Stimulated activated CD8-positive, alpha-beta memory T cell treated with anti-CD3 and anti-CD28 coated beads, Interleukin-15, amount 100 ng/mL, for 4 hours (primary cell): ENCODE data around the gene ZNF628.

ENCODE experiments used
- DNase-seq, 2 donors: peaks; one replicate each; pipeline ENCODE4 v3.0.0-alpha.2; 2020; ENCODE audit warnings: low read depth in 2 of 2

The ZNF628 gene

GRCh38 chr19:55465460-55466240 is 10.8 kb upstream of the ZNF628 start:
- no peak for DNase-seq

- DNase-seq = no peak
These were observed 10.2 kb upstream of the ZNF628 start for GRCh38 chr19:55466241-55466614.

GRCh38 chr19:55467236-55468053 is 9.0 kb upstream of the ZNF628 start:
- DNase-seq = no peak

GRCh38 chr19:55468054-55468393 is 8.4 kb upstream of the ZNF628 start:
- DNase-seq = no peak

GRCh38 chr19:55471266-55471665 is 5.2 kb upstream of the ZNF628 start:
- DNase-seq = no peak

- no peak for DNase-seq
These were observed 4.0 kb upstream of the ZNF628 start for GRCh38 chr19:55472463-55472862.

GRCh38 chr19:55473225-55474012 is 3.0 kb upstream of the ZNF628 start:
- no peak for DNase-seq

GRCh38 chr19:55474269-55475265 is 1.9 kb upstream of the ZNF628 start:
- no peak for DNase-seq

GRCh38 chr19:55477905-55478304 is 1.5 kb downstream of the ZNF628 start:
- no peak for DNase-seq

- DNase-seq = no peak
These were observed 1.9 kb downstream of the ZNF628 start for GRCh38 chr19:55478364-55478763.

- DNase-seq = no peak
These were observed 2.6 kb downstream of the ZNF628 start for GRCh38 chr19:55479045-55479444.

- no peak for DNase-seq
These were observed 3.2 kb downstream of the ZNF628 start for GRCh38 chr19:55479451-55480230.

- no peak for DNase-seq
These were observed 4.9 kb downstream of the ZNF628 start for GRCh38 chr19:55481148-55481793.

GRCh38 chr19:55481794-55482155 is 5.4 kb downstream of the ZNF628 start:
- DNase-seq = no peak

GRCh38 chr19:55482156-55482961 is 5.9 kb downstream of the ZNF628 start:
- DNase-seq = no peak

GRCh38 chr19:55482967-55483705 is 6.7 kb downstream of the ZNF628 start:
- DNase-seq = no peak

GRCh38 chr19:55483706-55484592 is 7.5 kb downstream of the ZNF628 start:
- no peak for DNase-seq
